Stimulated activated CD8-positive, alpha-beta memory T cell treated with anti-CD3 and anti-CD28 coated beads, Interleukin-7, amount 100 ng/mL, for 1 hour (primary cell): Measurements from ENCODE around the gene IGF2BP1.
"Not testable (repeated sequence)": the region's sequence is repeated elsewhere in the genome, so short reads cannot be mapped to it uniquely, and the experiment has no call there.

ENCODE experiments used
- DNase-seq, 2 donors: peaks; one replicate each; pipeline ENCODE4 v3.0.0-alpha.2; 2020; ENCODE audit warnings: low read depth in 2 of 2

IGF2BP1 gene

GRCh38 chr17:49100601-49101000, 103.4 kb downstream of the IGF2BP1 start:
- no peak for DNase-seq

DNA sequence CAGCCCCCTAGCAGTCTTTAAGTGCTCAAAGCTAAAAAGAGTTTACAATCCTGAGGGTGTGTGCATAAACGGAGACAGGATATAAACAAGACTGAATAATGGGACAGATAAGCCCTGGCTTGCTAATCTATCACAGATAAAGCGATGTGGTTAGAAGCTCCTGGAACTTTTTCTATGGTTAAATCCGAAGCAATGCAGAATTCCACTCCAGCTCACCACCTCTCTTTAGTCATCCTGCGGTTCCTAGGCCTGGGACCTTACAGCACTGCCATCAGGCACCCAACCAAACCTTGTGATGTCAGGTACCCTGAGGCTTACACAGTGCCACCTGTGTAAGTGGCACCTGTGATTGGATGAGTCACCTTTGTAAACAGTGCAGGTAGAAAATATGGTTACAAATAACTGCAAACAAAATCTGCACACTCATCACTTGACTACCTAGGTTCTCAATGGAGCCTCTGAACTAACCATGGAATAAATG, 103.9 kb downstream of the IGF2BP1 start:
- no peak for DNase-seq

DNA sequence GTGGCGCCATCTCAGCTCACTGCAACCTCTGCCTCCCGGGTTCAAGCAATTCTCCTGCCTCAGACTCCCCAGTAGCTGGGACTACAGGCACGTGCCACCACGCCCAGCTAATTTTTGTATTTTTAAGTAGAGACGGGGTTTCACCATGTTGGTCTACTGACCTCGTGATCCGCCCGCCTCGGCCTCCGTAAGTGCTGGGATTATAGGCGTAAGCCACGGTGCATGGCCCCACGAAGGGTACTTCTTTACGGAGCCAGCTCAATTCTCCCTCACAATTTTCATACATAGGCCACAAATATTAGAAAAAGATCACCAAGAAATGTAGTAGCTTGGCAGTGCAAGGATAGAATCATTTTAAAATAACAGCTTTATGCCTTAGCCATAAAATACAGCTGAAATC, 106.2 kb downstream of the IGF2BP1 start:
- not testable (repeated sequence) for DNase-seq

- DNase-seq = no peak
These were observed 107.4 kb downstream of the IGF2BP1 start for GRCh38 chr17:49104511-49105074.
